Right ventricle myocardium superior (tissue), 1 donor: ENCODE measurements around the gene KMT2C. TPM values are rescaled to one million over a fixed set of nuclear protein-coding genes. Genes with fewer than 3 reads are reported as not detected.
"Not testable (repeated sequence)": the region's sequence is repeated elsewhere in the genome, so short reads cannot be mapped to it uniquely, and the experiment has no call there.

Experiments
- ATAC-seq: fragments of 200-7000 bp; cut with Tn5 transposase; one replicate; pipeline ENCODE4 v1.9.1; 2020; ENCODE audit warnings: mild to moderate bottlenecking; ENCODE audit not compliant: poor library complexity
- DNase-seq: peaks from one replicate; pipeline ENCODE4 v3.0.0-alpha.2; 2020
- intact Hi-C: fragments of 100-400 bp; cut with DNase I; formaldehyde crosslinking; loops from one replicate; pipeline ENCODE4 v1.11.2; 2022
- total RNA-seq: library from RNA; stranded (reverse); fragmentation: NEBNext Ultra II Directional; extraction: Animal tissue kit (Norgen Biotek cat#: 25700); gene quantifications from one replicate; pipeline ENCODE4 v1.2.1, GENCODE V29; 2021
- donor health status: DM: no; HTN: yes; CAD: no; lungs with severe emphysema.

The KMT2C gene
- total RNA-seq, 1 donor from 2014 or later = 34.8 TPM

DNA sequence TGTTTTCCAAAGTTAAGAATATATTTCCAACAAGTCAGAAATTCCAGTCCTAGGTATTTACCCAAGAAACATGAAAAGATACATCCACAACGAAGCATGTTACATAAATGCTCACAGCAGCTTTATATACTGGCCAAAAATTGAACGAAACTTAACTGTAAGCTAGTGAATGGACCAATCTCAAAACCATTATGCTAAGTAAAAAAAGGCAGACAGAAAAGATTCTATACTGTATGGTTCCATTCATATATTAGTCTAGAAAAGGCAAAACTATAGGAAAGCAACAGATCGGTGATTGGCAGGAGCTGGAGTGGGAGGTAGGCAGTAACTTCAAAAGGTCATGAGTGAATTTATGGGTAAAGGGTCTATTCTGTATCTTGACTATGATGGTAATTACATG, 150.8 kb downstream of the KMT2C start:
- intact Hi-C loops = not testable (repeated sequence)

DNA sequence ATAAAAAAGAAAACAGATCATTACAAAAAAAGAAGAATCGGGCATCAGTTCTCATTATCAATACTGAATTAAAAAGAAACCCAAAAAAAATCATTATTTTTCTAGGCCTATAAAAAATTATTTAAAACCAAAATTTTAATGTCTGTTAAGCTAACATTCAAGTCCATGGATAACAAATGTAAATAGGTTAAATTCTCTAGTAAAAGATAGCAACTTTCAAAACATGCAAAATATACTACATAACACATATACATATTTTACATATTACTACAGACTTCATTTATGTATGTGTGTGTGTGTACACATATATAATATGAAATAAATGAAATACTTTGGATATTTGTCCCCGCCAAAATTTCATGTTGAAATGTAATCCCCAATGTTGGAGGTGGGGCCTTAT, 158.1 kb downstream of the KMT2C start:
- DNase-seq, ATAC-seq, intact Hi-C loops: not testable (repeated sequence)

More for the DNA sequence above, 150.8 kb downstream of the KMT2C start:
- not testable (repeated sequence) for DNase-seq, ATAC-seq

DNA sequence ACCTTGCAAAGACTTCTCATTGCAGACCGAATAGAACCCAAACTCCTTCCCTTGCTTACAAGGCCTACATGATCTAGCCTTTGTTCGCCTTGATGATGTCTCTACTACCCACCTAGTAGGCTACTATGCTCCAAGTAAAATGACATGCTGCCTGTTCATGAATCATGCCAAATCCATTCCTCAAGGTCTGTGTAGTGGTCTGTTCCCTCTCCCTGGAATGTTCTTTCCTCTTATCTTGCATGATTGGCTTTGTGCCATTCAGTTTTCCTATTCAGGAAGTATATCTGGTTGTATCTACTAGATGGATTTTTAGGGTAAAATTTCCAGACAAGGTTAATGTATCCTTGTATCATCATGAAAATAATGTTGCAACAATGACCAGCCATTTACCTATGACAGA, 165.4 kb downstream of the KMT2C start:
- ATAC-seq, intact Hi-C loops, DNase-seq: not testable (repeated sequence)

DNA sequence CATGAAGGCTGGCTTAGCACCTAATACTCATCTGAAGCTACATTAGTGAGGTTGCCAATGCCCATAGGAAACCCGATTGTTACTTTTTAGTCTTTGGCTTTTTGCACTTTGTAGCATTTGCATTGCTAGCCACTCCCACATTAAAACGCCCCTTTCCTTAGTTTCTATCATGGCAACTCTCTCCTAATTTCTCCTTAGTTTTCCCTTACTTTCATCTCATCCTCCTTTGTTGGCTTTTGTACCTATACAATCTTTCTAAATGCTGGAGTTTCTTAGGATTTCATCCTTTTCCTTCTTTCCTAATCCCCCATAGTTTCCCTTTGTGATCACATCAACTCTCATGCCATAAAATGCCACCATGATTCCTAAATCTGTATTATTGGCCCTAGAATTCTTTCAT, 168.9 kb downstream of the KMT2C start:
- intact Hi-C loops, ATAC-seq, DNase-seq: not testable (repeated sequence)

DNA sequence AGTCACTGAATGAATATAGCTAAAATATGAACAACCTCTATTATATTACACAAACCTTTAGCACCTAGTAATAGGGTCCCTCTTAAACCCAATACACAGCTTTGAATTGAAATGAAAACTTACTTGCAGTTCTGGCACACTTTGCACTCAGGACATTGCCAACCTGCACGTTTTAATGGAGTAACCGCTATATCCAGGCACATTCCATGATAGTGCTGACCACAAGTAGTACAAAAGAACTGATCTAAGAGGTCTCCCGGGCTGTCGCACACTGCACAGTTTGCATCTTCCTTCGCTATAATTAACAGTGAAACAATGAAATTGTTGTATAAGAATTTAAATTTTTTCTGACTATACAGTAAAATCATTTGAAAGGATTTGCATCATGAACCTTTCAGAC, 170.9 kb downstream of the KMT2C start:
- DNase-seq, ATAC-seq, intact Hi-C loops: not testable (repeated sequence)

DNA sequence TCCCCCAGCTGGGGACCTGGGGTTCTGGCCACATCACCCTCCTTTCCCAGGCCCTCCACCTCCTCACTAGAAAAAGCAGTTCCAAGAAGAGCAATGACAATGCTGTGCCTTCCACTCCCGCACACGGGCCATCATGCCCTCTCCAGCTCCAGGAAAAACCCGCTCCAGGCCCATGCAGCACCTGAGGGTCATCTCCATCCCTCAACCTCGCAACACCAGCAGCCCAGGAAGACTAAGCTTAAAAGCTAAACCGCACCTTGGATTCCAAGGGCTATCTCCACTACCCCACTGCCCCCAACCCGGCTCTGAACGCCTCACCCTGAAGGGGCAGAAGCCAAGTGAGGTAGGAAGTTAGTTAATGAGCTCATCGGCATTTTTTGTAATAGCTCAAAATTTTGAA, 173.7 kb downstream of the KMT2C start:
- intact Hi-C loops, ATAC-seq, DNase-seq: not testable (repeated sequence)

DNA sequence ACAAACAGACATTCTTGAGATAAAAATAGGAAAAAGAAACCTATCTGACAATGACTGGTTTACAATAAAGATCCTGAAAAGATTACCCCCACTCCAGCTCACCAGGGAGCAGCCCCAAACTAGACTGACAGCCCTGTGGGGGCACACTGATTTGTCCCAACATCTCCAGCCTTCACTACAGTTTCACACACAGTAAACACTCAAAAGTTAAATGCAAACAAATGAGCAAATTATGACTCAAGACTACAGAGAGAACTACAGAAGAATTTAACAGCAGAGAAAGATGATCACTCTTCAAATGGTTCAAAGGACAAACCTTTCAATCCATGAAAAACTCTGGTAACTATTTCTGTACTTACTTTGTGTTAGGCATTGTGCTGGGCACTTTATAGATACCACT, 176.2 kb downstream of the KMT2C start:
- DNase-seq, ATAC-seq, intact Hi-C loops: not testable (repeated sequence)

DNA sequence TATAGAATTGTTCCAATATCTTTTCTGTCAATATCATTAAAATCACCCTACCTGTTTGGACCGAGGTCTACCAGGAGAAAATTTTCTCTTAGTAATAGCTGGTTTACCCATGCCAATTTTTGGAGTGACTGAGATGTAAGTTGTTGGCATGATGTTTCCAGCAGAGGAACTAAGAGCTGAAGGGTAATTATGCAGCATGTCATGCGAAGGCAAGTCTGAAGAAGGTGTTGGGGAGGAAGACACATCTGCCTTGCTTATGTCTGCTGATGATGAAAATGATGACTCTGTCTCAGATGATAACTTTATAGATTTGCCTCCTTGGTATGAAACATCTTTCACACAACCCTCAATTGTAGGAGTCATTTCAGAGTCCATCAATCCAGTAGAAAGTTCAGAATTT, 188.0 kb downstream of the KMT2C start:
- ATAC-seq, intact Hi-C loops, DNase-seq: not testable (repeated sequence)

DNA sequence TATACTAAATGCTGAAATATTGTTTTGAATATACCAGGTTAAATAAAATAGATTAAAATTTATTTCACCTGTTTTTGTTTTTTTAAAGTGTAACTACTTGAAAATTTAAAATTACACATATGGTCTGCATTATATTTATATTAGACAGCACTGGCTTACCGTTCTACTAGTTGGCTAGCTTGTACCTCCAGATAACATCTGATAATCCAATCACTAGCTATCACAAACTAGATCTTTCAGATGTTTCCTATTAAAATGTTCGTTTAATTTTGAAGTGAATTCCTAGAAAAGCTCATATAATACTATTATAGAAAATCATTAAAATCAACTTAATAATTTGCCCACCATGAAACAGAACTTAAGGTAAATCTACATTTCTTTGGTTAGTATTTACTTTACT, 190.4 kb downstream of the KMT2C start:
- ATAC-seq, intact Hi-C loops, DNase-seq: not testable (repeated sequence)

DNA sequence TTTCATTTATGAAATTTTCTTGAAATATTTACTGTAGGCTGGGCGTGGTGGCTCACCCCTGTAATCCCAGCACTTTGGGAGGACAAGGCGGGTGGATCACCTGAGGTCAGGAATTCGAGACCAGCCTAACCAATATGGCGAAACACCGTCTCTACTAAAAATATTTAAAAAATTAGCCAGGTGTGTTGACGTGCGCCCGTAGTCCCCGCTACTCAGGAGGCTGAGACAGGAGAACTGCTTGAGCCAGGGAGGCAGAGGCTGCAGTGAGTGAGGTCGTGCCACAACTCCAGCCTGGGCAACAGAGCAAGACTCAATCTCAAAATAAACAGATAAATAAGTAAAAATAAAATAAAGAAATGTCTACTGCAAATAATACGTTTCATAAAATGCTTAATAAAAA, 192.3 kb downstream of the KMT2C start:
- ATAC-seq, DNase-seq, intact Hi-C loops: not testable (repeated sequence)

DNA sequence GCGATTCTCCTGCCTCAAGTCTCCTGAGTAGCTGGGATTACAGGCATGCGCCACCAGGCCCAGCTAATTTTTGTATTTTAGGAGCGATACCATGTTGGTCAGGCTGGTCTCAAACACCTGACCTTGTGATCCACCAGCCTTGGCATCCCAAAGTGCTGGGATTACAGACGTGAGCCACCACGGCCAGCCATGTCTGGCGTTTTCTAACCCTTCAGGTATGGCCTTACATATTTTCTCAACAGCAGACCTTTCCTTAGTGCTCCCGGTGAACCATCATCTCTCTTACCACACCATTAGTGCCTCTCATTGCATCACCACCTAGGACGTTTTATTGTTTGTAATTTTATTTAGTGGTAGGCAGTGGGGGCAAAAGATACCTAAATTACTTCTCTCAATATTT, 194.5 kb downstream of the KMT2C start:
- DNase-seq, ATAC-seq, intact Hi-C loops: not testable (repeated sequence)

DNA sequence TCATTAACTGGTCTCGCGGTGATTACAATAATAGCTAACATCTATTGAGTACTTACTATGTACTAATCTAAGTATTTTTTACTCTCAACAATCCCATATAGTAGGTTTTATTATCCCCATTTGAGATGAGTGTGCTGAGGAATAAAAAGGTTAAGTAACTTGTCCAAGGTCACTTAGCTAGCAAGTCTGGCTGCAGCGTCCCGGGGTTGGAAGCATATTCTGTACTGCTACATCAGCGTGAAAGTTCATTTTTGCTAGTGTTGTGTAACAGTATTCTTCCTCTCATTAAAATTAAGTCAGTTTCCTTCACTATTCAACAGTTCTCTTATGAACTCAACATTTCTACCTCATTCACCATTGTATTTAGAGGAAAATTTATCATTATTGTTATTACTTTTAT, 199.5 kb downstream of the KMT2C start:
- ATAC-seq, DNase-seq, intact Hi-C loops: not testable (repeated sequence)

DNA sequence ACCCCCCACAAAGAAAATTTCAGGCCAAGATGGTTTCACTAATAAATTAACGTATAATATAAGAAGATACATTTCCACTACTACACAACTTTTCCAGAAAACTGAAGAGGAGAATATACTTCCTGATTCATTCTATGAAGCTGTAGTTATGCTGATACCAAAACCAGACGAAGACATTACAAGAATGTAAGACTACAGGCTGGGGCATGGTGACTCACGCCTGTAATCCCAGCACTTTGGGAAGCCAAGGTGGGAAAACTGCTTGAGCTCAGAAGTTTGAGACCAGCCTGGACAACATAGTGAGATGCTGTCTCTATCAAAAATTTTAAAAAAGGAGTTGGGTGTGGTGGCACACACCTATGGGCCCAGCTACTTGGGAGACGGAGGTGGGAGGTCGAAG, 201.4 kb downstream of the KMT2C start:
- DNase-seq, intact Hi-C loops, ATAC-seq: not testable (repeated sequence)

DNA sequence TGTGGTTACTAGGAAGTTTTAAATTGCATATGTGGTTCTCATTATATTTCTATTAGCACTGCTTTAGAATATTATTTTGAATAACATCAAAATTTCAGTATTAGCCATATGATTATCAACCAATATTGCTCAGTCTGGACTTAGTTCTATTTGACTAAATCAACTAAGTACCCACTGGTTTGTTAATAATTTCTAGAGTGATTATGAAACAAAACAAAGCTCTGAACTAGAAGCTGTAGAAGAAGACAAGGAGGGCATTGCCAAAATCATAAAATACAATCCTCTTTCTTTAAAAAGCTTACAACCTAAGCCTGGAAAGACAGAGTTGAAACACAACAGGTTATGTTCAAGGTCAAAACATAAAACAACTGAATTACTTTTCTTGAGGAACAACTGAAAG, 204.7 kb downstream of the KMT2C start:
- intact Hi-C loops = no loop called here
- no peak for DNase-seq

DNA sequence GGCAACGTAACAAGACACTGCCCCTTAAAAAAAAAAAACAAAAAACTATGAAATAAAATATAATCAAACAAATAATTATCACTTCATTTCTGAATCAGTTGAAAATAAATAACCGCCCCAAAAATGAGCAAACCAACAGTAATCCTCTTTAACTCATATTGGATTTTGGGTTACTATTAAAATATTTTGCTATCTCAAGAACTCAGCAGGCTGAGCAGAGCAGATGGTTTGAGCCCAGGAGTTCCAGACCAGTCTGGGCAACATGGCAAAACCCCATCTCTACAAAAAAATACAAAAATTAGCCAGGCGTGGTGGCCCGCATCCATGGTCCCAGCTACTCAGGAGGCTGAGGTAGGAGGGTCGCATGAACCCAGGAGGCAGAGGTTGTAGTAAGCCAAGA, 216.2 kb downstream of the KMT2C start:
- ATAC-seq, DNase-seq, intact Hi-C loops: not testable (repeated sequence)

More for the DNA sequence above, 204.7 kb downstream of the KMT2C start:
- ATAC-seq = no peak

DNA sequence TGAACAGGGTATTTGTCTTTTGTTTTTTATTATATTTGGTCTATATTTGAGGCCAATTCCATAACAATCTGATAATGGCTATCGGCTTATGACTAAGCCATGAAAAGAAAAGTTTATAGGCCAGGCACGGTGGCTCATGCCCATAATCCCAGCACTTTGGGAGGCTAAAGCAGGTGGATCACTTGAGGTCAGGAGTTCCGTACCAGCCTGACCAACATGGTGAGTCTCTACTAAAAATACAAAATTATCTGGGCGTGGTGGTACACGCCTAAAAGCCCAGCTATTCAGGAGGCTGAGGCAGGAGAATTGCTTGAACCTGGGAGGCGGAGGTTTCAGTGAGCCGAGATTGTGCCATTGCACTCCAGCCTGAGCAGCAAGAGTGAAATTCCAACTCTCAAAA, 227.0 kb downstream of the KMT2C start:
- ATAC-seq, intact Hi-C loops, DNase-seq: not testable (repeated sequence)

DNA sequence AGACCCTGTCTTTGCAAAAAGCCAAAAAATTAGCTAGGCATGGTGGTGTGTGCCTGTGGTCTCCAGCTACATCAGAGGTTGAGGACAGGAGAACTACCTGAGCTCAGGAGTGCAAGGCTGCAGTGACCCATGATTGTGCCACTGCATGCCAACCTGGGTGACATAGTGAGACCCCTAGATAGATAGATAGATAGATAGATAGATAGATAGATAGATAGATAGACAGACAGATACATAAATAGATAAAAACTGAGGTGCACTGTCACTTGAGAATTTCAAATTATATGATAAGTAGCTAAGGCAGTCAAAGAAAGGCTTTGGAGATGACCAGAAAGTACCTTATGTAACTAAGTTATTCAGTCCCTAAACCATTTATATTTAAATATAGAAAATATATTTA, 231.4 kb downstream of the KMT2C start:
- intact Hi-C loops, ATAC-seq, DNase-seq: not testable (repeated sequence)

DNA sequence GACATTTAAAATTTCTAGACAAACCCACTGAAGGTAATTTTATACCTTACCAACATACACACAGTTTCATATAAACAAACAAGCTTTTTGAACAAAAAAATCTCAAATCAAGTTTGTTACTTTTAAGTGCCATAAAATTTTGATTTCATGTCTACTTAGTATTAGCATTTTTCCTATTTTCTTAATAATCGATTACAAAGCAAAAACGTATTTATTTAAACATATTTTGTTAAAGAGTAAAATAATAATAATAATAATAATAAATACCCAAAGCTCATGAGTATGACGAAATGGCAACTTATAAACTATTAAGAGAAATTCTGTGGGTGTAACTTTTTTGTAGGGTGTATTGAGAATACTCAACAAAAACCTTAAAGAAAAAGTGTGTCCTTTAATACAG, 232.7 kb downstream of the KMT2C start:
- no peak for ATAC-seq
- intact Hi-C loops = no loop called here
- DNase-seq = no peak

DNA sequence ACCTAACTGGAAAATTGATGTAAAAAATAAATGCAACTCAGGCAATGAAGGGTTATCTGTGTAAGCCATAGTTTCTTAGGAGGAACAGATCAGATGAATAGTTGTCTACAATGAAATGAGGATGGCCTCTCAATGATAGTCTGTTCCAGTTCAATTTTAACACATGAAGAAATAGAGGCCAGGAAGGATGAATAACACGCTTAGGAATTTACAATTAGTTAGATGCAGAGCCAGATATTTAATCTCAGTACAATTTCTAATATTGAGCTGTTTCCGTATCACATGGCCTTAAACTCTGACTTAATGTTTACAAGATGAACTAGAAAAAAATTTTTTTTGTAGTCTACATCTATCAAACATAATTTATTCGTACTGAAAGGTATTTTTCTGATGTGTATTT, 233.7 kb downstream of the KMT2C start:
- no peak for ATAC-seq
- no peak for DNase-seq
- intact Hi-C loops = no loop called here

DNA sequence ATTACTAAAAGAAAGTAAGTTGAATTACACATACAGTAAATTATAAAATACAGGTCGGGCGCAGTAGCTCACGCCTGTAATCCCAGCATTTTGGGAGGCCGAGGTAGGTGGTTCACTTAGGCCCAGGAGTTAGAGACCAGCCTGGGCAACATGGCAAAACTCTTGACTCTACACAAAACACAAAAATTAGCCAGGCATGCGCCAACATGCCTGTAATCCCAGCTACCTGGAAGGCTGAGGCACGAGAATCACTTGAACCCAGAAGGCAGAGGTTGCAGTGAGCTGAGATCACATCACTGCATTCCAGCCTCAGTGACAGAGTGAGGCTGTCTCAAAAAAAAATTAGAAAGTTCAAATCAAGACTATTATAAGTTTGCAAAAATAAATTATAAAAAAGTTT, 235.4 kb downstream of the KMT2C start:
- ATAC-seq (no peak), DNase-seq (no peak)
- intact Hi-C loops = no loop called here

DNA sequence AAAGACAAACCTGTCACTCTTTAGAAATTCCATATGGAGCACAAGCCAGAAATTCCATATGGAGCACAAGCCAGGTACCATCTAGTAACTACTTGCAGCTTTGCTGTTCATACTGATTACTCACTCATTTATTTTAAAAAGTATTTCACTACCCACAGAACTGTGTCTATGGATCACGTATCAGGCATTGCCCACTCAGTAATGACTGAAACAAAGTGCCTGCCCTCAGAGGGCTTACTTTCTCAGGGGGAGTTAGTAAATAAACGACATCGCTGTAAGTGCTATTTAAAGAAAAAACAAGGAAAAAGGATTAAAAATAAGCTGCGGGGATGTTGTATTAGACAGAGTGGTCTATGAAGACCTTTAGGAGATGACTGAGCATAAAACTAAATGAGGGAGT, 239.4 kb downstream of the KMT2C start:
- intact Hi-C loops = no loop called here
- ATAC-seq (no peak), DNase-seq (no peak)
